GM19239 (cell line): ENCODE results near the gene MLF2.

Source experiments
- DNase-seq: peaks from one replicate; pipeline ENCODE4 v3.0.0; 2011; ENCODE audit warnings: low spot score; ENCODE audit not compliant: insufficient read length
- FAIRE-seq: peaks from 2 replicates; lab custom pipeline; 2011; peaks lifted over from hg19 to GRCh38; lab: Jason Lieb, UNC

Gene MLF2

DNA sequence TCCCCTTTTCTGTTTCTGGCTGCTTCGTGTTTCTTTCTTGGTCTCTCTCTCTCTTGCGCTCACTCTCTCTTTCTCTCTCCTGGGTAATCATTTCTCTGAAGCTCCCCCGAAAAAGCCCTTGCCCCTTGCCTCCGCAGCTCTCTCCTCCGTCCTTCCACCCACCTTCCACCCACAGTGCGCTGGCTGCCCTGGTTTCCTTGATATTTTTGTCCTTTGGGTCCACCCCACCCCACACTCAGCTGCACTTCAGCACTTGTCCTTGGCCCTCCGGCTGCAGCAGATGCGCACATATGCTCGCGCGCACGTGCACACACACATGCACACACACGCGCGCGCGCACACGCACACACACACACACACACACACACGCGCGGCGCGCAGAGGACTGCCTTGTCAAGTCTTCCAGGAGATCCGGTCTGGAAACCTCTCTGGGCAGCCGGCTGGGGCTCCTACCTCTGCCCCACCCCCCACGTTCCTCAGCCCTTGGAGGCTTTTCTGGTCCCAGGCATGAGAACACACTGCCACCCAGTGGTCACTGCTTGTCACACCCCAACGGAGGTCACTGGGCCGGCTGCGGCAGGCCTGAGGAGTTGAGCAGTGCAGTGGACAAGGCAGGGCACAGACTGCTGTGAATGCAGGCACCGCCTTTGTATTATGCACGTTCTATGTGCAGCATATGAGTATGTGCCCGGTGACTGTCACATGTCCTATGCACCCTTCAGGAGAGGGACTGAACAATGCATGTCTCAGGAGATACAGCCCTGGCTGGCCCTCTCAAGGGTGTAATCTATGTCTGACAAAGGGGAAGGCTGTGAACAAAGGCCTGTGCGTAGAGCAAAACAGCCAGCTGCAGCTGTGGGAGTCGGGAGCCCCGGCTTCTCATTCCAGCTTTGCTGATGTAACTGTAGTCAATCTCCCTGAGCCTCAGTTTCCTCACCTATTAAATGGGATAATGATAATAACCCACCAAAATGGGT is 25.9 kb upstream of the MLF2 start:
- DNase-seq = peak; percentile 81

DNA sequence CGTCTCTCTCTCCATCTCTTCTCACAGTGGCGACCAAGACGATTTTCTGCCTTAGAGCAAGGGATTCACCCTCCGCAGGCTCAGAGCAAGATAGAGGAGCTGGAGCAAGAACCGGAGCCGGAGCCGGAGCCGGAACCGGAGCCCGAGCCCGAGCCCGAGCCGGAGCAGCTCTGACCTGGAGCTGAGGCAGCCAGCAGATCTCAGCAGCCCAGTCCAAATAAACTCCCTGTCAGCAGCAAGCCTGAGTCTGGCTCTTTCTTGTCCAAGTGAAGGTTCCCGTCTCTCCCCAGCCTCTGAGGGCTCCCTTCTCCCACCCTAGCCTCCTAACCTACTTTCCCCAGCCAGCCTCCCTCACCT is 25.3 kb upstream of the MLF2 start:
- FAIRE-seq = peak; percentile 59

More for the DNA sequence above, 25.9 kb upstream of the MLF2 start:
- peak; percentile 96 for FAIRE-seq

DNA sequence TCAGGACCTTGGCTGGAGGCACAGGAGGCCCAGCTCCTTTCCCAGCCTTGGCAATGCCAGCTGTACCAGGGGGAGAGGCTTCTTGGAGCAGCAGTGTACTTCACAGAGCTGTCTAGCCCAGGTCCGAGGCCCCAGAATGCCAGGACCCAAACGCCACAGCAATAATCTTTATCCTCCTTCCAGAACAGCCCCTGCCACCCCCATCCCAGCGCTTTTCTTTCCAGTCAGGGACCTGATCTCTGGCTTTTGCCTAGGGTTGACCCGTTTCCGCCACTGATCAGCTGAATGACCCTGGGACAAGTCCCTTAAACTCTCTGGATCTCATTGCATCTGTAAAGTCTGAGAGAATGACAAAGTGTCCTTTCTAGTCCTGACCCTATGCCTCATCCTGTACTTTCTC is 24.4 kb upstream of the MLF2 start:
- FAIRE-seq = no peak
- DNase-seq = no peak

More for the DNA sequence above, 25.3 kb upstream of the MLF2 start:
- no peak for DNase-seq

GRCh38 chr12:6775185-6776174 is 22.5 kb upstream of the MLF2 start:
- FAIRE-seq (peak; percentile 73), DNase-seq (no peak)

GRCh38 chr12:6774499-6775062 is 21.6 kb upstream of the MLF2 start:
- DNase-seq (no peak), FAIRE-seq (no peak)

DNA sequence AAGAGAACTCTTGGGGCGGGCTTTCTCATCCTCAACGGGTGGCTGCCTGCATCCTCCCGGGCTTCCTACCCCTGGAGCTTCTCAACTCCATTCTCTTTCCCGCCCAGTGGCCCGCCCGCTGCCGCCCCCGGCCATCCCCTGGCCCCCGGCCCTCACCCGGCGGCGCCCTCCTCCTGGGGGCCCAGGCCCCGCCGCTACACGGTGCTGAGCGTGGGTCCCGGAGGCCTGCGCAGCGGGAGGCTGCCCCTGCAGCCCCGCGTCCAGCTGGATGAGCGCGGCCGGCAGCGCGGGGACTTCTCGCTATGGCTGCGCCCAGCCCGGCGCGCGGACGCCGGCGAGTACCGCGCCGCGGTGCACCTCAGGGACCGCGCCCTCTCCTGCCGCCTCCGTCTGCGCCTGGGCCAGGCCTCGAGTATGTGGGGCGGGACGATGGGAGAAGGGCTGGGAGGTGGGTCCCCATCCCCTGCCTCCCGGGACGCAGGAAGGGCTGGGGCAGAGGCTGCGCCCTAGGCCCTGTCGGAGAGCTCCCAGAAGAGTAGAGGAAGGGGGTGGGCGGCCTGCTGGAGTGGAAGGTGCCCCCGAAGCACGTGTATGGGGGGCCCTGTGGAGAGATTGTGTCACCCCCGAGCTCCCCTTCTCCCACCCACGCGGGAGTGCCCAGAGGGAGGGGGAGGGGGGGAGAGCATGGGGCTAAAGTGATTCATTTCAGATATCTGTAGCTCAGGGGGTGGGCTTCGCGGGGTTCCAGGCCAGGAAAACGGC is 20.8 kb upstream of the MLF2 start:
- FAIRE-seq (peak; percentile 48), DNase-seq (no peak)

DNA sequence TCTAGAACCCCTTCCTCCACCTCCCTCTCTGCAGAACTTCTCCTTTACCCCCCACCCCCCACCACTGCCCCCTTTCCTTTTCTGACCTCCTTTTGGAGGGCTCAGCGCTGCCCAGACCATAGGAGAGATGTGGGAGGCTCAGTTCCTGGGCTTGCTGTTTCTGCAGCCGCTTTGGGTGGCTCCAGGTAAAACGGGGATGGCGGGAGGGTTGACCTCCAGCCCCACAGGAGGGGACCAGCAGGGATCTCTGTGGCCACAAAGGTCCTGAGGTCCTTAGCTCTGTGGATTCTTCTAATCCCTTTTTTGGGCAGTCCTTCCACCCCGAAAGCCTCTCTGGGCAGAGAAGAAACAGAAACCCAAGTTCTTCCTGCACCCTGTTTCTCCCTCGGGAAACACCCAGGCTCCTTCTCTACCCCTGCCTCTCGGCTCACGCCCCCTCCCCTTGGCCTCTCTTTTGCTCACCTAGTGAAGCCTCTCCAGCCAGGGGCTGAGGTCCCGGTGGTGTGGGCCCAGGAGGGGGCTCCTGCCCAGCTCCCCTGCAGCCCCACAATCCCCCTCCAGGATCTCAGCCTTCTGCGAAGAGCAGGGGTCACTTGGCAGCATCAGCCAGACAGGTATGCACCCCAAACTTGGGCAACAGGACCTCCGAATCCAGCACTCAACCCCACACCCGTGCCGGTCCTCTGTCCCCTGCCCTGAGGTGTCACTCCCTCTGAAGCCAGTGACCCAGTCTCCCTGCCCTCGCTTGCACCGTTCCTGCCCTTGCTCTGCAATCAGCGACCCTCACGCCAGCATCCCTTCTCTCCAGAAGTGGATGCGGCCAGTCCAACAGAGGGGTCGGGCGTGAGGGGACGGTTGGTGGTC is 20.0 kb upstream of the MLF2 start:
- peak; percentile 70 for DNase-seq
- peak; percentile 91 for FAIRE-seq

GRCh38 chr12:6772331-6772695 is 19.4 kb upstream of the MLF2 start, which contains the start of gene LAG3:
LAG3 (plus strand) TSS chr12:6772520; CDS start chr12:6772853, 333 bp downstream.
- peak; percentile 70 for DNase-seq
- FAIRE-seq = no peak

GRCh38 chr12:6771509-6772330 is 18.8 kb upstream of the MLF2 start:
- DNase-seq = no peak
- peak; percentile 53 for FAIRE-seq

GRCh38 chr12:6771091-6771495 is 18.2 kb upstream of the MLF2 start:
- no peak for DNase-seq
- no peak for FAIRE-seq

GRCh38 chr12:6770600-6770999 is 17.7 kb upstream of the MLF2 start:
- no peak for DNase-seq
- FAIRE-seq = no peak

DNA sequence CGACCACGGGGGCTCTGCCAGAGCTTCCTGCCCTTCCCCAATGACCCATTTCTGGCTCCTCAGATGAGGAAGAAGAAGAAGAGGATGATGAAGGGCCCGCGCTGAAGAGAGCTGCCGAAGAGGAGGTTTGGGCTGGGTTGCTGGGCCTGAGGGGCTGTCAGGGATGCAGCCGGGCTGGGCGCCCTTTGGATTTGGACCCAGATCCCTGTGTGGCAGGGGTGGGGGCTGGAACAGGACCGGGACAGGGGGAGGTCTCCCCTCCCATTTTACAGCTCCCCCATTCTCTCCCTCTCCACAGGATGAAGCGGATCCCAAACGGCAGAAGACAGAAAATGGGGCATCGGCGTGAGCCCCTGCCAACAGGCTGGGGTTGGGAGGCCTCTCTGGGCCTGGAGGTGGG is 17.2 kb upstream of the MLF2 start:
- DNase-seq = no peak
- FAIRE-seq = no peak

- DNase-seq (no peak), FAIRE-seq (no peak)
Measured at GRCh38 chr12:6769666-6770065, 16.7 kb upstream of the MLF2 start.

DNA sequence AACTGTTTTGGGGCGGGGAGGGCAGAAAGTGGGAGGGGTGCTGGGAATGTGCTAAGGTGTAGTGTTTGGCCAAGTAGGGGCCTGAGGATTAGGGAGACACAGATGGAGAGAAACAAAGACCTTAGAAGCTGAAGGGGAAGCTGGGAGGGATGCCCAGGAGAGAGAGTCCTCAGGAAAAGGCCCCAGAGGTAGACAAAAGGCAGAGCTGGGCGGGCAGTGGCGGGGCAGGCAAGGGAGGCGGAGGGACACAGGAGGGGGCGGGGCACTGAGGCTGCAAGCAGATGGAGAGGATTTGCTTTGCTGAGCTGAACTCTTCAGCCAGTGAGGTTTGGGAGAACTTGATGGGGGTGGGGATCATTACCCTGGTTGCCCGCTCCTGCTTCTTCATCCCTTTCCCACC is 16.0 kb upstream of the MLF2 start:
- DNase-seq = no peak

GRCh38 chr12:6768437-6768914 is 15.5 kb upstream of the MLF2 start:
- no peak for DNase-seq
- FAIRE-seq = no peak

More for the DNA sequence above, 16.0 kb upstream of the MLF2 start:
- FAIRE-seq = no peak

DNA sequence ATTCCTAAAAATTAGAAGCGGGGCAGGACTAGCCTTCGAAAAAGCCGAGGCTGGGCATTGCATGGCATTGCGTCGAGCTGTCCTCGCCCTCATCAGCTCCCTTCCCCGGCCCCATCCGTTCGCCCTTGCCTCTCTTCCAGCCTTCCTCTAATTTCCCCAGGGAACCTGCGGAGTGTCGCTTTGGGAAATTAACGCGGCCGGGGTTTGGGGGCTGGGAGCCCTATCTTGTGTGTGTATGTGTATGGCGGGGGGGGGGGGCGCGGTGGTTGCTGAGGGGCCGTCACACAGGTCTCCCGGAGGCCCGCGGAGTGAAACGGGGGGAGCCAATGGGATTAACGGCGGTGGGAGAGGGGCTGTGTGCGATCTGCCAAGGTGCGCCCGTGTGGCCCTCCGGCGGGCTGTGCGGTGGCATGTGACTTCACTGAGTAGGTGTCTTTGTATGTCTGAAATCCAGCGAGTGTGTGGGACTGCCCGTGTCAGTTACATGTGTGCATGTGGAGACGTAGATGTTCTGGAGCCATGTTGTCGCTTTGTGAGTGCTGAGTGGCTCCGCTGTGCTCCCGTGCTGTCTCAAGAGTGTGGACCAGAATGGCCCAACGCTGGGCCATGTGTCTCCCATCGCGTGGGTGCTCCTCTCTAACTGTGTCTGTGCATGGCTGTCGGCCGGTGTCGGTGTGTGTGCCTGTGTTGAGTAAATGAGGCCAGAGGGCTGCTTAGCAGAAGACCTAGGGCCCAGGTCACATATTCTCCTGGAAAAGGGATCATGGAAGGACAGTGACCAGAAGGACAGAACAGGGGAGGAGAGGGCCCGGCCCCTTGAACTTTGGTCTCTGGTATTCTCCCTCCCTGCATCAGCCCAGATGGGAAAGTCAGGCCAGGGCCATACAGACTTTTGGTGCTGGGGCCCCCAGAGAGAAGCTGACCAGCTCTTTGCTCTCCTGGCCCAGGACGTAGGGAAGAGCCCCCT is 14.7 kb upstream of the MLF2 start:
- no peak for FAIRE-seq
- no peak for DNase-seq
